Endothelial cell of umbilical vein (primary cell): Measurements from ENCODE around the gene TMEM250. TPM values are rescaled to one million over a fixed set of nuclear protein-coding genes. Genes with fewer than 3 reads are reported as not detected.

Experiments used
- BruUV-seq: library from RNA; stranded (reverse); fragments of 400-500 nt; replicated peaks from 2 replicates; lab custom pipeline; 2021; lab: Mats Ljungman, UMichigan
- CTCF ChIA-PET: fragments of 300-600, 350-600 bp; sonication (Branson Sonifier 250); formaldehyde crosslinking; loops from one replicate; lab custom pipeline; 2021; ENCODE audit warnings: antibody characterized with exemption, inconsistent platforms; lab: Charles Lee
- POLR2A ChIA-PET: fragments of 300-600, 350-600 bp; sonication (Branson Sonifier 250); formaldehyde crosslinking; loops from one replicate; lab custom pipeline; 2021; ENCODE audit warnings: antibody characterized with exemption, inconsistent platforms; lab: Charles Lee
- DNase-seq: peaks from one replicate; pipeline ENCODE4 v3.0.0-alpha.2; 2011; ENCODE audit warnings: low read depth, low spot score
- FAIRE-seq: peaks from 2 replicates; lab custom pipeline; 2011; peaks lifted over from hg19 to GRCh38; lab: Jason Lieb, UNC
- H2AFZ ChIP-seq: 2 replicates; pipeline ENCODE4 v1.6.0; 2012; ENCODE audit warnings: low read depth, low read length, control low read depth, inconsistent platforms
- H3K27ac ChIP-seq: 2 replicates; pipeline ENCODE4 v1.5.1; 2011; ENCODE audit warnings: low read depth, mild to moderate bottlenecking, control low read depth, low read length, moderate library complexity; ENCODE audit not compliant: insufficient read depth
- H3K27me3 ChIP-seq, 2 experiments: 2 replicates each; pipeline versions ENCODE4 v1.6.0 to v1.6.1; 2011; ENCODE audit warnings: low read length in 2 of 2, mixed read lengths in 1 of 2; ENCODE audit not compliant: control insufficient read depth in 2 of 2, insufficient read depth in 2 of 2
- H3K36me3 ChIP-seq, 2 experiments: 2 replicates in 1 of 2; 3 replicates in 1 of 2; pipeline ENCODE4 v1.5.1; 2011; ENCODE audit warnings: low read length in 2 of 2, mild to moderate bottlenecking in 1 of 2, moderate library complexity in 1 of 2; ENCODE audit not compliant: control insufficient read depth in 2 of 2, insufficient read depth in 2 of 2; ENCODE audit errors: extremely low read depth in 1 of 2
- H3K4me1 ChIP-seq: 3 replicates; pipeline ENCODE4 v1.5.1; 2011; ENCODE audit warnings: mild to moderate bottlenecking, low read length; ENCODE audit not compliant: control insufficient read depth, insufficient read depth; ENCODE audit errors: extremely low read depth
- H3K4me2 ChIP-seq: 2 replicates; pipeline ENCODE4 v1.6.1; 2011; ENCODE audit warnings: low read length, control low read depth, mixed read lengths; ENCODE audit not compliant: insufficient read depth
- H3K4me3 ChIP-seq, 3 experiments: fragments of 200-600 bp in 1 of 3; sonication (generic), shearing (Covaris generic) in 1 of 3; replicated peaks in 1 of 3; 2 replicates each; pipeline ENCODE4 v1.5.1; 2011 to 2016; ENCODE audit warnings: control low read depth in 3 of 3, low read length in 3 of 3, mild to moderate bottlenecking in 2 of 3, inconsistent platforms in 1 of 3, low read depth in 1 of 3, moderate library complexity in 1 of 3; ENCODE audit not compliant: insufficient read depth in 1 of 3
- H3K79me2 ChIP-seq: 2 replicates; pipeline ENCODE4 v1.6.0; 2012; ENCODE audit warnings: low read length, inconsistent platforms; ENCODE audit not compliant: control insufficient read depth, insufficient read depth
- H3K9ac ChIP-seq: replicated peaks from 2 replicates; pipeline ENCODE3; 2011; ENCODE audit warnings: low read length, control low read depth; ENCODE audit not compliant: insufficient read depth; ENCODE audit errors: extremely low read depth
- H3K9me1 ChIP-seq: replicated peaks from 3 replicates; pipeline ENCODE4 v1.6.0; 2011; ENCODE audit warnings: mild to moderate bottlenecking, low read length; ENCODE audit not compliant: control insufficient read depth, insufficient read depth; ENCODE audit errors: extremely low read depth
- H3K9me3 ChIP-seq: replicated peaks from 2 replicates; pipeline ENCODE4 v1.5.1; 2012; ENCODE audit warnings: low read length, inconsistent platforms; ENCODE audit not compliant: control insufficient read depth, insufficient read depth
- H4K20me1 ChIP-seq: replicated peaks from 2 replicates; pipeline ENCODE3; 2011; ENCODE audit warnings: mild to moderate bottlenecking, low read length; ENCODE audit not compliant: control insufficient read depth, insufficient read depth; ENCODE audit errors: extremely low read depth
- CTCF ChIP-seq, 2 donors: IDR thresholded peaks; 1 replicate in 1 of 2; 2 replicates in 1 of 2; pipeline ENCODE4 v1.5.1; 2011; ENCODE audit warnings: low read length in 2 of 2, mild to moderate bottlenecking in 2 of 2, moderate library complexity in 2 of 2, control low read depth in 1 of 2, inconsistent platforms in 1 of 2, low read depth in 1 of 2; ENCODE audit not compliant: insufficient read depth in 1 of 2; ENCODE audit errors: extremely low read depth in 1 of 2
- EZH2 ChIP-seq: IDR thresholded peaks from 2 replicates; pipeline ENCODE4 v1.6.1; 2012; ENCODE audit warnings: borderline replicate concordance, low read depth, mild to moderate bottlenecking, moderate library complexity, low read length, inconsistent platforms; ENCODE audit not compliant: severe bottlenecking
- JUN ChIP-seq: IDR thresholded peaks from 2 replicates; pipeline ENCODE4 v1.6.1; 2011; ENCODE audit warnings: borderline replicate concordance, low read depth; ENCODE audit not compliant: insufficient read length, insufficient read depth
- POLR2A ChIP-seq: IDR thresholded peaks from 2 replicates; pipeline ENCODE4 v1.6.1; 2012; ENCODE audit warnings: low read depth, mild to moderate bottlenecking, control low read depth, low read length
- POLR2AphosphoS5 ChIP-seq: IDR thresholded peaks from 2 replicates; pipeline ENCODE4 v1.6.1; 2012; ENCODE audit warnings: low read depth, mild to moderate bottlenecking, control low read depth, low read length, moderate library complexity; ENCODE audit not compliant: insufficient read depth
- dilution Hi-C: fragments of 300-500 bp; cut with MboI; formaldehyde crosslinking; loops from one replicate; pipeline ENCODE4 v1.15.0; 2019; ENCODE audit warnings: low sequenced_read_pairs; ENCODE audit not compliant: extremely low pct_ligation_motif_present
- intact Hi-C: fragments of 100-400 bp; cut with micrococcal nuclease; formaldehyde crosslinking; loops from one replicate; pipeline ENCODE4 v1.10.0; 2022
- polyA plus RNA-seq, 4 experiments: library from polyadenylated mRNA; depleted of rRNA in 3 of 4; stranded (reverse) in 3 of 4; unstranded in 1 of 4; fragments of >200 nt; gene quantifications; 2 replicates each; pipeline versions ENCODE4 v1.2.1 to v1.2.3, GENCODE V29; 2011 to 2012; ENCODE audit warnings: missing spikeins in 1 of 4
- total RNA-seq: library from RNA; stranded (reverse); gene quantifications from 2 replicates; pipeline ENCODE4 v1.2.3, GENCODE V29; 2021

Gene TMEM250
- total and polyA plus RNA-seq, 2 donors (not counting 3 experiments of a cell fraction or from before 2014, with no cell fraction given) = 24.9 to 49.9 TPM

- peaks cover 0 to 4% of the 10 kb centered on the region in 2 experiments for H3K36me3 ChIP-seq
- dilution Hi-C loops = no loop called here
- FAIRE-seq (no peak), DNase-seq (no peak)
- no peaks in the 10 kb centered on the region for H4K20me1 ChIP-seq
- H3K27ac ChIP-seq = no peak overlapping the region
- no peaks in the 10 kb centered on the region for H3K9me1 ChIP-seq
- H3K27me3 ChIP-seq = no peaks in the 10 kb centered on the region
- H3K4me1 ChIP-seq = peaks cover 9% of the 10 kb centered on the region
- no peak overlapping the region for H3K4me2 ChIP-seq
- intact Hi-C loops = loop anchor here (5.0 kb wide), 1 partner anchor 141 kb away; no protein-coding TSS in a partner anchor
- H3K4me3 ChIP-seq = no peak overlapping the region
- ChIA-PET POLR2A (no interaction called here), CTCF (interaction anchor here (0.5 to 1.3 kb wide), 4 partner anchors 9 to 119 kb away, joined by 3 to 5 read pairs (median 4); partner anchors contain the start of gene NACC2)
- BruUV-seq = no TSS peak
- TF ChIP-seq CTCF (IDR thresholded peaks at IDR 0.05; ENCODE audit: extremely low read depth in 1 of 2, insufficient read depth in 1 of 2, low read depth in 1 of 2, low read length in 2 of 2) (no peak), POLR2A (no peak), POLR2AphosphoS5 (no peak), EZH2 (no peak)
- no peak overlapping the region for H3K9ac ChIP-seq
- no peak overlapping the region for H2AFZ ChIP-seq
- peaks cover 92% of the 10 kb centered on the region for H3K79me2 ChIP-seq
- no peaks in the 10 kb centered on the region for H3K9me3 ChIP-seq
These were observed 32.3 kb downstream of the TMEM250 start for GRCh38 chr9:136086213-136086881.

DNA sequence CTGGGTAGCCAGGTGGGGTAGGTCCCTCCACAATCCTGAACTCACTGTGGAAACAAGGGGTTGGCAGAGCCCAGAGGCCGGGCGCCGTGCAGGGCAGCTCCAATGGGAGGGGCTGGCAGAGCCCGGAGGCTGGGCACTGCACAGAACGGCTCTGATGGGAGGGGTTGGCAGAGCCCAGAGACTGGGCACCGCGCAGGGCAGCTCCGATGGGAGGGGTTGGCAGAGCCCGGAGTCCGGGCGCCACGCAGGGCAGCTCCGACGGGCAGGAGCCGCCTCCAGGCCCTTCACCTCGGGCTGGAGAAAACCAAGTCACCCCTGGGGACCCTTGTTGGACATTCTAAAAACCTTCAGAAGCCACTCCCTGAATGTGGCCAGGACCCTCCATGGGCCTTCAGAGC, 32.9 kb downstream of the TMEM250 start:
- Histone ChIP-seq H3K9ac (no peak overlapping the region), H3K9me1 (no peaks in the 10 kb centered on the region), H2AFZ (no peak overlapping the region), H3K4me2 (no peak overlapping the region), H3K4me3 (no peak overlapping the region), H3K9me3 (no peaks in the 10 kb centered on the region), H3K36me3 (peaks cover 0 to 4% of the 10 kb centered on the region in 2 experiments), H3K4me1 (peaks cover 9% of the 10 kb centered on the region), H3K27ac (no peak overlapping the region), H3K79me2 (peaks cover 92% of the 10 kb centered on the region), H4K20me1 (no peaks in the 10 kb centered on the region), H3K27me3 (no peaks in the 10 kb centered on the region)
- ChIA-PET CTCF (interaction anchor here (1.3 kb wide), 3 partner anchors 10 to 118 kb away, joined by 3 to 5 read pairs (median 4); partner anchors contain the start of gene NACC2), POLR2A (no interaction called here)
- dilution Hi-C loops = no loop called here
- FAIRE-seq (no peak), DNase-seq (no peak)
- BruUV-seq = no TSS peak
- TF ChIP-seq JUN = no peak
- intact Hi-C loops = loop anchor here (5.0 kb wide), 1 partner anchor 141 kb away; no protein-coding TSS in a partner anchor
